Stimulated activated CD4-positive, alpha-beta T cell treated with anti-CD3 and anti-CD28 coated beads, Interleukin-2, amount 100 ng/mL, for 4 hours (primary cell): Measurements from ENCODE around the gene COPRS.
"Not testable (repeated sequence)": the region's sequence is repeated elsewhere in the genome, so short reads cannot be mapped to it uniquely, and the experiment has no call there.

Source experiments
- DNase-seq: peaks from one replicate; pipeline ENCODE4 v3.0.0-alpha.2; 2020; ENCODE audit warnings: low read depth

Gene COPRS

GRCh38 chr17:31843070-31843745 is 15.8 kb downstream of the COPRS start:
- DNase-seq, result no peak

- peak; percentile 44 for DNase-seq
These were observed 16.6 kb downstream of the COPRS start for GRCh38 chr17:31842195-31843069.

- DNase-seq, result no peak
These were observed 17.2 kb downstream of the COPRS start for GRCh38 chr17:31841850-31842194.

GRCh38 chr17:31838636-31839225 is 20.3 kb downstream of the COPRS start:
- no peak for DNase-seq

GRCh38 chr17:31835984-31836383 is 23.1 kb downstream of the COPRS start:
- no peak for DNase-seq

GRCh38 chr17:31834448-31834847 is 24.6 kb downstream of the COPRS start:
- DNase-seq, result no peak

- no peak for DNase-seq
These were observed 26.3 kb downstream of the COPRS start for GRCh38 chr17:31832746-31833145.

GRCh38 chr17:31830971-31831858 is 27.8 kb downstream of the COPRS start:
- no peak for DNase-seq

- no peak for DNase-seq
These were observed 29.4 kb downstream of the COPRS start for GRCh38 chr17:31829649-31830048.

GRCh38 chr17:31828955-31829354 is 30.1 kb downstream of the COPRS start:
- DNase-seq, result not testable (repeated sequence)

GRCh38 chr17:31825961-31826691 is 32.9 kb downstream of the COPRS start:
- DNase-seq, result no peak

GRCh38 chr17:31824766-31825360 is 34.2 kb downstream of the COPRS start:
- DNase-seq, result no peak

- no peak for DNase-seq
These were observed 36.0 kb downstream of the COPRS start for GRCh38 chr17:31823014-31823413.

- DNase-seq, result no peak
These were observed 38.2 kb downstream of the COPRS start for GRCh38 chr17:31820691-31821435.

GRCh38 chr17:31819578-31819977 is 39.5 kb downstream of the COPRS start:
- no peak for DNase-seq

GRCh38 chr17:31818863-31819262 is 40.2 kb downstream of the COPRS start:
- DNase-seq, result not testable (repeated sequence)

GRCh38 chr17:31815212-31815730 is 43.8 kb downstream of the COPRS start:
- no peak for DNase-seq

GRCh38 chr17:31811101-31811500 is 47.9 kb downstream of the COPRS start:
- no peak for DNase-seq

- not testable (repeated sequence) for DNase-seq
These were observed 49.2 kb downstream of the COPRS start for GRCh38 chr17:31809876-31810275.

- no peak for DNase-seq
These were observed 50.5 kb downstream of the COPRS start for GRCh38 chr17:31808521-31809050.
